SU-DHL-6 (cell line): ENCODE data around the gene TSPAN8.

Source experiments
- EZH2phosphoT487 ChIP-seq: fragments of 200-600 bp; sonication (generic), shearing (Covaris generic); conservative IDR thresholded peaks from 2 replicates; pipeline ENCODE4 v1.6.1; 2018; ENCODE audit warnings: mild to moderate bottlenecking, antibody characterized with exemption, low read length, moderate library complexity, mixed read lengths
- TF ChIP-seq, protein P1 (sequence below): fragments of 200-600 bp; sonication (generic); IDR thresholded peaks from one replicate; pipeline ENCODE4 v1.5.1; 2017; ENCODE audit warnings: antibody characterized with exemption, mild to moderate bottlenecking, low read length, moderate library complexity; ENCODE audit not compliant: insufficient read depth, poor library complexity, severe bottlenecking

DNA sequence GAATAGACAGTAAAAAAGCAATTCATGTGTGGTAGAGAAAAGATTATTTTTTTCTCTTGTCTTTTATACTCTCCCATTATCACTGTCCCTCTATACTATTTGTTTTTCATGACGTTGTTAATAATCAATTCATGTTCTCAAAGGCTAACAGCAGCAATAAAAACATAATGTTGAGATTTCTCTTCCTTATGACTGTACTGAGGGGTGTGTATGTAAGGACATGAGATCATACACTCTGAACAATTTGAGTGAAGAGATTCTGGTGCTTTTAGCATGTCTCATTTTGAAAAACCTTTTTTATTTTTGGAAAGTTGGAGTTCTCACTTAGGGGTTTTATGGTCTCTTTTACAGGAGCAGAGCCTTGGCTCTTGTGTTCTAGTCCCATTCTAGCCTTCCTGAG lies 3.8 kb upstream of the TSPAN8 start:
- TF ChIP-seq, protein P1, sequence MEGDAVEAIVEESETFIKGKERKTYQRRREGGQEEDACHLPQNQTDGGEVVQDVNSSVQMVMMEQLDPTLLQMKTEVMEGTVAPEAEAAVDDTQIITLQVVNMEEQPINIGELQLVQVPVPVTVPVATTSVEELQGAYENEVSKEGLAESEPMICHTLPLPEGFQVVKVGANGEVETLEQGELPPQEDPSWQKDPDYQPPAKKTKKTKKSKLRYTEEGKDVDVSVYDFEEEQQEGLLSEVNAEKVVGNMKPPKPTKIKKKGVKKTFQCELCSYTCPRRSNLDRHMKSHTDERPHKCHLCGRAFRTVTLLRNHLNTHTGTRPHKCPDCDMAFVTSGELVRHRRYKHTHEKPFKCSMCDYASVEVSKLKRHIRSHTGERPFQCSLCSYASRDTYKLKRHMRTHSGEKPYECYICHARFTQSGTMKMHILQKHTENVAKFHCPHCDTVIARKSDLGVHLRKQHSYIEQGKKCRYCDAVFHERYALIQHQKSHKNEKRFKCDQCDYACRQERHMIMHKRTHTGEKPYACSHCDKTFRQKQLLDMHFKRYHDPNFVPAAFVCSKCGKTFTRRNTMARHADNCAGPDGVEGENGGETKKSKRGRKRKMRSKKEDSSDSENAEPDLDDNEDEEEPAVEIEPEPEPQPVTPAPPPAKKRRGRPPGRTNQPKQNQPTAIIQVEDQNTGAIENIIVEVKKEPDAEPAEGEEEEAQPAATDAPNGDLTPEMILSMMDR, result no peak
- TF ChIP-seq EZH2phosphoT487, result no peak
